GM23248 (cell line): Measurements from ENCODE around the gene CDK5RAP3. TPM values are rescaled to one million over a fixed set of nuclear protein-coding genes. Genes with fewer than 3 reads are reported as not detected.
"Not testable (repeated sequence)": the region's sequence is repeated elsewhere in the genome, so short reads cannot be mapped to it uniquely, and the experiment has no call there.

Experiments
- DNase-seq: peaks from one replicate; pipeline ENCODE4 v3.0.0-alpha.2; 2015
- H2AFZ ChIP-seq: fragments of 200-600 bp; sonication (generic); 2 replicates; pipeline ENCODE4 v1.6.1; 2016; ENCODE audit warnings: antibody characterized with exemption
- H3F3A ChIP-seq: fragments of 200-600 bp; sonication (generic); 2 replicates; pipeline ENCODE4 v1.6.1; 2016; ENCODE audit warnings: mild to moderate bottlenecking, antibody characterized with exemption, mixed run types; ENCODE audit not compliant: insufficient read depth
- H3K27ac ChIP-seq: fragments of 200-600 bp; sonication (generic); 2 replicates; pipeline ENCODE4 v1.5.1; 2016; ENCODE audit warnings: mild to moderate bottlenecking
- H3K27me3 ChIP-seq: fragments of 200-600 bp; sonication (generic); replicated peaks from 2 replicates; pipeline ENCODE4 v1.6.1; 2016; ENCODE audit warnings: mild to moderate bottlenecking; ENCODE audit not compliant: insufficient read depth
- H3K36me3 ChIP-seq: fragments of 200-600 bp; sonication (generic); 2 replicates; pipeline ENCODE4 v1.6.1; 2016; ENCODE audit warnings: low read depth, mild to moderate bottlenecking
- H3K4me1 ChIP-seq: fragments of 200-600 bp; sonication (generic); 2 replicates; pipeline ENCODE4 v1.6.1; 2016; ENCODE audit warnings: mild to moderate bottlenecking; ENCODE audit not compliant: insufficient read depth
- H3K4me2 ChIP-seq: fragments of 200-600 bp; sonication (generic); one replicate; pipeline ENCODE4 v1.6.1; 2016; ENCODE audit warnings: mild to moderate bottlenecking; ENCODE audit not compliant: unreplicated experiment
- H3K4me3 ChIP-seq: fragments of 200-600 bp; sonication (generic); 2 replicates; pipeline ENCODE4 v1.5.1; 2016; ENCODE audit warnings: mild to moderate bottlenecking
- H3K79me2 ChIP-seq: fragments of 200-600 bp; sonication (generic); 2 replicates; pipeline ENCODE4 v1.6.1; 2016; ENCODE audit warnings: mild to moderate bottlenecking; ENCODE audit not compliant: insufficient read depth
- H3K9ac ChIP-seq: fragments of 200-600 bp; sonication (generic); 2 replicates; pipeline ENCODE4 v1.6.1; 2016; ENCODE audit warnings: mild to moderate bottlenecking
- H3K9me2 ChIP-seq: fragments of 200-600 bp; sonication (generic); 2 replicates; pipeline ENCODE4 v1.6.1; 2016; ENCODE audit warnings: mixed run types, mild to moderate bottlenecking, moderate library complexity; ENCODE audit not compliant: insufficient read depth
- H3K9me3 ChIP-seq: fragments of 200-600 bp; sonication (generic); one replicate; pipeline ENCODE4 v1.6.1; 2017; ENCODE audit warnings: low read depth
- H4K20me1 ChIP-seq: fragments of 200-600 bp; sonication (generic); 2 replicates; pipeline ENCODE4 v1.6.0; 2016; ENCODE audit not compliant: insufficient read depth
- EZH2 ChIP-seq: fragments of 200-600 bp; sonication (generic); IDR thresholded peaks from 2 replicates; pipeline ENCODE4 v1.6.1; 2018; ENCODE audit warnings: antibody characterized with exemption, mild to moderate bottlenecking; ENCODE audit not compliant: insufficient read depth, poor library complexity, severe bottlenecking
- EZH2phosphoT487 ChIP-seq: fragments of 200-600 bp; sonication (generic); IDR thresholded peaks from 2 replicates; pipeline ENCODE4 v1.6.1; 2018; ENCODE audit warnings: antibody characterized with exemption, moderate library complexity, mild to moderate bottlenecking, low read depth; ENCODE audit not compliant: insufficient read depth
- WGBS, 2 experiments: methylation state at CpG; one replicate each; pipeline ENCODE4 v1.1.6; 2015 to 2017; ENCODE audit warnings: low lambda C conversion rate in 2 of 2, low coverage in 1 of 2; ENCODE audit errors: missing lambda C conversion rate in 2 of 2; 5-methylcytosine and 5-hydroxymethylcytosine counted together
- in situ Hi-C: fragments of 300-500 bp; cut with MboI; formaldehyde crosslinking; loops from 2 replicates; pipeline ENCODE4 v1.15.0; 2020
- polyA plus RNA-seq: library from polyadenylated mRNA; unstranded; fragments of >200 nt; fragmentation: Nextera tagmentation; extraction: Ambion mirVana; gene quantifications from 2 replicates; pipeline ENCODE4 v1.2.1, GENCODE V29; 2016
- total RNA-seq: library from RNA; depleted of rRNA; stranded (reverse); fragments of >200 nt; shearing (Covaris generic); gene quantifications from 2 replicates; pipeline ENCODE4 v1.2.3, GENCODE V29; 2014

The CDK5RAP3 gene
- total and polyA plus RNA-seq, 2 experiments from 2014 or later, result 61.7 to 92.2 TPM

DNA sequence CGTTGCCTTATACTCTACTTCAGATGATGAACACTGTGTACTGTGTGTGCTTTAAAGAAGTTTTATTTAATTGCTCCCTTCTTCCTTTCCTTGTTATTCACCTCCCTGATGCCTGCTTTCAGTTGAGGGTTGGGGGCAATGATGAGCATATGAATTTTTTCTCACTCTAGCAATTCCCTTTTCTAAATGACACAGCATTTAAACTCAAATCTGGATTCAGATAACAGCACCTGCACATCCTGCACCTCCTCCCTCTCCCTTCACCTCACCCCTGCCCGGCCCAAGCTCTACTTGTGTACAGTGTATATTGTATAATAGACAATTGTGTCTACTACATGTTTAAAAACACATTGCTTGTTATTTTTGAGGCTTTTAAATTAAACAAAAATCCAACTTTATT, 42.5 kb upstream of the CDK5RAP3 start:
- no peak for DNase-seq

DNA sequence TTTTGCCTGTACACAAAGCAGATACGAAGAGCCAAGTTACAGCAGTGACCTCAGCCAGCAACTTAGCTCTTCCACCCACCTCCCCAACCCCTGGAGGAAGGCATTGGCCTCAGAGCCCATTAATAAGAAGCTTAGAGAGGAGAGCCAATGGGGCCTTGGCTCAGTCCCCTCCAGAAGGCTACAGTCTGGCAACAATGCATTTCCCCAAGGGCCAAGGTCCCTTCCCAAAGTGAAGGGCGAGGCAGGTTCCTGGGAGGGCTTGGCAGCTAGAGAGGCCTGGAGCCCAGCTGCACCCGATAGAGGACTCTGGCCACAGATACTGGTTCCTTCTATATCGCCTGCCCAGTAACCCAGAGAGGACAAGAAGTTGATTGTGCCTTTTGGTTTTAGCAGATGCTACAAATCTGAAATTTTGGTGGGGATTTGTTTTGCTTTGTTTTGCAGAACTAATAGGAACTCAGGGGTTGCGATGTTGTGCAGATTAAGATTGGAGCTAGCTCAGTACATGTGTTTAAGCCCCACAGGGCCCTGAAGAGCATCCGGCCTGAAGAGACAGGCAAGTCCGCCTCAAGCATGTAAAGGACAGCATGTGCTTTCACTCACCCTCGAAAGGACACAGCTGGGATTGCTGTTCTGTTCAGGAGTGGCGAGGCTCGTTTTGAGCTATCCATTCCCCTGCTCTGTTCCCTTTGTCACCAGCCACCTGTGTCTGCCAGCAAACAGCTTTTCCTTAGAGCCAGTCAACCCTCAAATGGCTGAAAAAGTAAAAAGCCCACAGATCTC, 41.5 kb upstream of the CDK5RAP3 start:
- DNase-seq, result no peak
- no peak for TF ChIP-seq EZH2phosphoT487
- TF ChIP-seq EZH2, result no peak
- no peak overlapping the region for H3K4me2 ChIP-seq
- no peaks in the 10 kb centered on the region for H3K9me3 ChIP-seq
- H3K9me2 ChIP-seq, result no peaks in the 10 kb centered on the region
- H3K27ac ChIP-seq, result no peak overlapping the region
- in situ Hi-C loops, result no loop called here
- 67 to 70% methylated on average over 10 of the region's 10 CpGs for WGBS, 2 experiments
- H4K20me1 ChIP-seq, result no peaks in the 10 kb centered on the region
- no peaks in the 10 kb centered on the region for H3K27me3 ChIP-seq
- peaks cover 9% of the 10 kb centered on the region; the same call in 1 of the 2 replicates for H3K36me3 ChIP-seq
- H3K4me1 ChIP-seq, result no peaks in the 10 kb centered on the region
- H3K79me2 ChIP-seq, result no peaks in the 10 kb centered on the region
- no peaks in the 10 kb centered on the region for H3F3A ChIP-seq
- H3K9ac ChIP-seq, result no peak overlapping the region
- no peak overlapping the region for H3K4me3 ChIP-seq
- H2AFZ ChIP-seq, result no peak overlapping the region

More for the DNA sequence above, 42.5 kb upstream of the CDK5RAP3 start:
- no peak for TF ChIP-seq EZH2phosphoT487
- TF ChIP-seq EZH2, result no peak
- Histone ChIP-seq H3K9me3 (no peaks in the 10 kb centered on the region), H3F3A (no peaks in the 10 kb centered on the region), H3K27me3 (no peaks in the 10 kb centered on the region), H3K79me2 (no peaks in the 10 kb centered on the region), H3K9me2 (no peaks in the 10 kb centered on the region), H3K4me2 (no peak overlapping the region), H3K9ac (no peak overlapping the region), H3K36me3 (peaks cover 9% of the 10 kb centered on the region; the same call in 1 of the 2 replicates), H3K4me1 (no peaks in the 10 kb centered on the region), H2AFZ (no peak overlapping the region), H4K20me1 (no peaks in the 10 kb centered on the region), H3K4me3 (no peak overlapping the region), H3K27ac (no peak overlapping the region)
- WGBS, 2 experiments, result 72 to 75% methylated on average over 2 of the region's 2 CpGs
- in situ Hi-C loops, result no loop called here

DNA sequence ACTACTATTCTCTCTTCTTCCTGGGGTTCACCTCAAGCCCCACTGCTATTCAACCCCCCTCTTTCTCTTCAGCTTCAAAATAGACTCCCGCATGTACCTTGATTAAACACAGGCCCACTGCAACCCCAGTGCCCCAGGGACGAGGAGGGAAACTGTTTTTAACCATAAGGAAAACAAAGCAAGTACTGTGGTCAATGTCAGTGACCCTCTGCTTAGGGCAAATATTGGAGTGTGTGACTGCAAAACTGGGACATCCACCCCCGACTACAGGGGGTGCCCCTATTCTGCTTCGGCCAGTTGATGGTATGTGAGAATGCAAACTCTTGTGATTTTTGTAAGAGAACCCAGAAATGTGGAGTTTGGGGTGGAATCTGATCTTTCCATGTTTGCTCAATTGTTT, 39.1 kb upstream of the CDK5RAP3 start:
- 75 to 78% methylated on average over 4 of the region's 4 CpGs for WGBS, 2 experiments
- Histone ChIP-seq H3K4me3 (no peak overlapping the region), H3K27me3 (no peaks in the 10 kb centered on the region), H3K9me3 (no peaks in the 10 kb centered on the region), H3K27ac (no peak overlapping the region), H3K79me2 (no peaks in the 10 kb centered on the region), H2AFZ (no peak overlapping the region), H3K4me1 (peaks cover 7% of the 10 kb centered on the region), H4K20me1 (no peaks in the 10 kb centered on the region), H3K36me3 (peaks cover 4% of the 10 kb centered on the region; the same call in 1 of the 2 replicates), H3F3A (no peaks in the 10 kb centered on the region), H3K9me2 (no peaks in the 10 kb centered on the region), H3K9ac (no peak overlapping the region), H3K4me2 (no peak overlapping the region)
- TF ChIP-seq EZH2, result no peak
- no peak for TF ChIP-seq EZH2phosphoT487
- in situ Hi-C loops, result no loop called here
- DNase-seq, result no peak

DNA sequence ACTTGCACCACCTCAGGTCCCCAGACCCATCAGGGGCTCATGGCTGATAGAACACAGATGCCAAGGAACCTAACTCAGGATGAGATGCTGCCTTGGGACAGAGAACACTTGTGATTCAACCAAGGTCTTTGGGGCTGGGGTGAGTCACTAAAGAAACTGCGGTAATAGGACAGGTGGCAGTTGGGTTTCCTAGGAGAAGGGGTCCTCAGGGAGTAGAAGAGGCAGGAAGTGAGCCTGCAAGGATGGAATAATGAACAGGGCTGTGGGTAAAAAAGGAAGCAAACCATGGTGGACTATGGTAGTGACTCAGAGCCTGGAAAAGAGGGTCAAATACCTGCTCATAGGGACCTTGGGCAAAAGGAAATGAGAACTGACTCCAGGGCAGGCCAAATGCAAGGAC, 36.1 kb upstream of the CDK5RAP3 start:
- H3K9me3 ChIP-seq, result no peaks in the 10 kb centered on the region
- no peak overlapping the region for H3K4me2 ChIP-seq
- H2AFZ ChIP-seq, result no peak overlapping the region
- H3F3A ChIP-seq, result no peaks in the 10 kb centered on the region
- no peaks in the 10 kb centered on the region for H3K27me3 ChIP-seq
- no peaks in the 10 kb centered on the region for H4K20me1 ChIP-seq
- H3K27ac ChIP-seq, result no peak overlapping the region
- peak; percentile 11 for DNase-seq
- no peaks in the 10 kb centered on the region for H3K9me2 ChIP-seq
- H3K4me1 ChIP-seq, result peaks cover 7% of the 10 kb centered on the region
- 35 to 54% methylated on average over 1 of the region's 1 CpG for WGBS, 2 experiments
- H3K36me3 ChIP-seq, result no peaks in the 10 kb centered on the region
- H3K79me2 ChIP-seq, result no peaks in the 10 kb centered on the region
- no peak for TF ChIP-seq EZH2
- no peak for TF ChIP-seq EZH2phosphoT487
- in situ Hi-C loops, result no loop called here
- no peak overlapping the region for H3K9ac ChIP-seq
- H3K4me3 ChIP-seq, result no peak overlapping the region

DNA sequence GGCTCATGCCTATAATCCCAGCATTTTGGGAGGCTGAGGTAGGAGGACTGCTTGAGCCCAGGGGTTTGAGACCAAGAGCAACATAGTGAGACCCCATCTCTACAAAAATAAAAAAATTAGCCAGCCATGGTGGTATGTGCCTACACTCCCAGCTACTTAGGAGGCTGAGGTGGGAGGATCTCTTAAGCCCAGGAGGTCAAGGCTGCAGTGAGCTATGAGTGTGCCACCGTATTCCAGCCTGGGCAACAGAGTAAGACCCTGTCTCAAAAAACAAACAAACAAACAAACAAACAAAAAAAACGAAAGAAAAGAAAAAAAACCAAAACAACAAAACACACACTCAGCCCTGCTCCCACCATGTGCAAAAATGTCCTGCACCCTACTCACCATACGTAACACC, 35.4 kb upstream of the CDK5RAP3 start:
- H4K20me1 ChIP-seq, H3K4me1 ChIP-seq, H3K9me3 ChIP-seq, DNase-seq, H3K4me2 ChIP-seq, H3K4me3 ChIP-seq, in situ Hi-C loops, H3K36me3 ChIP-seq, H3F3A ChIP-seq, H3K27me3 ChIP-seq, H3K9ac ChIP-seq, H3K79me2 ChIP-seq, H3K27ac ChIP-seq, H2AFZ ChIP-seq, H3K9me2 ChIP-seq: not testable (repeated sequence)
- 91 to 92% methylated on average over 3 of the region's 3 CpGs for WGBS, 2 experiments
